Measurements from ENCODE around the gene UBAC2.

- no peak for TF ChIP-seq CTCF (IDR thresholded peaks at IDR 0.05)
- no peak for TF ChIP-seq POLR2A (IDR thresholded peaks at IDR 0.05)
- TF ChIP-seq EP300 (IDR thresholded peaks at IDR 0.05): no peak
Observed at GRCh38 chr13:99327126-99327525, 126.5 kb downstream of the UBAC2 start.
